Large intestine (tissue), 3 donors: ENCODE results near the gene SAP130. TPM values are rescaled to one million over a fixed set of nuclear protein-coding genes. Genes with fewer than 3 reads are reported as not detected.
A peak's percentile ranks its signal among the peaks of the same experiment; 100 is the strongest.

Experiments used
- DNase-seq, 2 donors: peaks; one replicate each; pipeline versions ENCODE4 v3.0.0 to v3.0.0-alpha.2; 2013
- H3K27ac ChIP-seq: one replicate; pipeline ENCODE4 v1.5.1; 2013; ENCODE audit warnings: low read length
- H3K27me3 ChIP-seq: 2 replicates; pipeline ENCODE4 v1.6.1; 2013; ENCODE audit warnings: low read length; ENCODE audit not compliant: control insufficient read depth, insufficient read depth
- H3K36me3 ChIP-seq: 2 replicates; pipeline ENCODE4 v1.6.1; 2013; ENCODE audit warnings: low read length; ENCODE audit not compliant: control insufficient read depth, insufficient read depth
- H3K4me1 ChIP-seq: one replicate; pipeline ENCODE4 v1.6.1; 2013; ENCODE audit warnings: low read length; ENCODE audit not compliant: control insufficient read depth, insufficient read depth
- H3K4me3 ChIP-seq: one replicate; pipeline ENCODE4 v1.5.1; 2013; ENCODE audit warnings: low read length
- H3K9me3 ChIP-seq: one replicate; pipeline ENCODE4 v1.6.1; 2013; ENCODE audit warnings: mild to moderate bottlenecking, low read depth, low read length, moderate library complexity; ENCODE audit not compliant: control insufficient read depth
- WGBS: methylation state at CpG from one replicate; pipeline ENCODE4 v1.1.5; 2013; ENCODE audit warnings: low lambda C conversion rate; ENCODE audit not compliant: insufficient coverage; 5-methylcytosine and 5-hydroxymethylcytosine counted together
- polyA plus RNA-seq: library from polyadenylated mRNA; unstranded; fragments of 120-200 nt; gene quantifications from one replicate; pipeline ENCODE4 v1.2.1, GENCODE V29; 2013

Gene SAP130
- polyA plus RNA-seq, 1 donor = 26.9 TPM

DNA sequence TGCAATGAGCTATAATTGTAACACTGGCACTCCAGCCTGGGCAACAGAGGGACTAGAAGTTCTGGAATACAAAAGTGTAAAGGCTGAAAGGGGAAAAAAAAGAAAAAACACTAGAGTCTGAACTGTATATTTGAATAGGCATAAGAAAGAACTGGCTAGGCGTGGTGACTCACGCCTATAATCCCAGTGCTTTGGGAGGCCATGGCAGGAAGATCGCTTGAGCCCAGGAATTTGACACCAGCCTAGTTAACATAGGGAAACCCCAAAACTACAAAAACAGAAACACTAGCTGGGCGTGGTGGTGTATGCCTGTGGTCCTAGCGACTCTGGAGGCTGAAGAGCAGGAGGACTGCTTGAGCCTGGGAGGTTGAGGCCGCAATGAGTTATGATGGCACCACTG lies 70.6 kb downstream of the SAP130 start:
- no CpG with 5 or more reads among the region's 6 CpGs for WGBS
- no peaks in the 10 kb centered on the region for H3K9me3 ChIP-seq
- peaks cover 34% of the 10 kb centered on the region for H3K36me3 ChIP-seq
- H3K4me3 ChIP-seq = no peak overlapping the region
- H3K27me3 ChIP-seq = no peaks in the 10 kb centered on the region
- no peak overlapping the region for H3K27ac ChIP-seq
- no peak for DNase-seq
- H3K4me1 ChIP-seq = peaks cover 16% of the 10 kb centered on the region

GRCh38 chr2:127954857-127955256 lies 73.0 kb downstream of the SAP130 start:
- no peak for DNase-seq
- Histone ChIP-seq H3K36me3 (peaks cover 40% of the 10 kb centered on the region), H3K27me3 (no peaks in the 10 kb centered on the region), H3K4me1 (peaks cover 31% of the 10 kb centered on the region), H3K27ac (no peak overlapping the region), H3K4me3 (no peak overlapping the region), H3K9me3 (no peaks in the 10 kb centered on the region)
- WGBS = 80% methylated on average over 1 of the region's 8 CpGs

- H3K27me3 ChIP-seq = no peaks in the 10 kb centered on the region
- no CpG with 5 or more reads among the region's 2 CpGs for WGBS
- H3K36me3 ChIP-seq = peaks cover 44% of the 10 kb centered on the region
- H3K27ac ChIP-seq = peak overlapping the region; percentile 42
- no peak overlapping the region for H3K4me3 ChIP-seq
- no peak for DNase-seq
- H3K4me1 ChIP-seq = peaks cover 39% of the 10 kb centered on the region
- H3K9me3 ChIP-seq = no peaks in the 10 kb centered on the region
Measured at GRCh38 chr2:127953849-127954248, 74.0 kb downstream of the SAP130 start.

DNA sequence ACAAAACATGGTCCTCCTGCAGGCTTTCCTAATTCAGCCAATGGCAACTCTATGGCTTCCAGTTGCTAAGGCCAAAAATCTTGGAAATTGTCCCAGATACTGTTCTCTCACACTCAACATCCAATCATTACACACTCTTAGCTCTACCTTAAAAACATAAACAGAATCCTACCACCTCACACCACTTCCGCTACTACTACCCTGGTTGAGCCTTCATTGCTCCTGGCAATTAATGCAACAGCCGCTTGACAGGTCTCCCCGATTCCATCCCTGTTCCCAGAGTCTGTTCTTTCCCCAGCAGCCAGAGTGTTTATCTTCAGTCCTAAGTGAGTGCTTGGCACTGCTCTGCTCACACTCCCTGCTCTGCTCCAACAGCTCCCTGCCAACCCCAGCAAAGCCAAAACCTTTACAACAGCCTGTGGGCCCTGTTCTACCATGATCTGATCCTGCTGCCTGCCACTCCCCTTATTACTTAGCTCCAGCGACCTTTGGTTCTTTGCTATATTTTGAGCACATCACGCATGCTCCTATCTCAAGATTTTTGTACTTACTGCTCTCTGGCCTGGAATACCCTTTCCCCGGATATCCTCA lies 74.6 kb downstream of the SAP130 start:
- DNase-seq = peak; percentile 64 to 86
- peaks cover 50% of the 10 kb centered on the region for H3K36me3 ChIP-seq
- H3K4me3 ChIP-seq = no peak overlapping the region
- no peaks in the 10 kb centered on the region for H3K27me3 ChIP-seq
- 51% methylated on average over 4 of the region's 6 CpGs for WGBS
- no peaks in the 10 kb centered on the region for H3K9me3 ChIP-seq
- H3K4me1 ChIP-seq = peaks cover 41% of the 10 kb centered on the region
- H3K27ac ChIP-seq = peak overlapping the region; percentile 65

GRCh38 chr2:127951026-127951425 lies 76.8 kb downstream of the SAP130 start:
- DNase-seq = no peak
- Histone ChIP-seq H3K27ac (no peak overlapping the region), H3K4me3 (no peak overlapping the region), H3K4me1 (peaks cover 41% of the 10 kb centered on the region), H3K9me3 (no peaks in the 10 kb centered on the region), H3K36me3 (peaks cover 54% of the 10 kb centered on the region), H3K27me3 (no peaks in the 10 kb centered on the region)
- no CpG with 5 or more reads among the region's 4 CpGs for WGBS

DNA sequence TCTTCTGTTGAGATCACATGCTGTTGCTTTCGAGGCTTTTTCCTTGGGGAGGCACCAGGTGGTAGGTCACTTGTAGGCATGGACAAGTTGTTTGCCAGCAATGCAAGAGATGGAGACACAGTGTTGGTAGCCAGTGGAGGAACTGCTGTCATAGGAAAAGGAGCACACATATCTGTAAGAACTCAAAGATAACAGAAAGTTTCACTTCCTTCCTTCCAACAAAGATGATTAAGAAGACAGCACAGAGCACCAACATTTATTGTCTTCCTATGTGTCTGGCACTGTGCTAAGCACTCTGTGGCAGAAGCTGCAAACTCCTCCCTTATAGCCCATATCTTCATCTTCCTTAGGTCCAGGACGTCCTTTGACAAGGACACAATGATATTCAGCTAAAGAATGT lies 77.6 kb downstream of the SAP130 start:
- H3K4me3 ChIP-seq = no peak overlapping the region
- peaks cover 59% of the 10 kb centered on the region for H3K36me3 ChIP-seq
- peaks cover 41% of the 10 kb centered on the region for H3K4me1 ChIP-seq
- DNase-seq = no peak
- no peaks in the 10 kb centered on the region for H3K9me3 ChIP-seq
- peak overlapping the region; percentile 54 for H3K27ac ChIP-seq
- WGBS = no CpG with 5 or more reads among the region's 2 CpGs
- H3K27me3 ChIP-seq = no peaks in the 10 kb centered on the region

GRCh38 chr2:127945281-127945680 lies 82.6 kb downstream of the SAP130 start:
- H3K27ac ChIP-seq = no peak overlapping the region
- no peaks in the 10 kb centered on the region for H3K9me3 ChIP-seq
- peaks cover 85% of the 10 kb centered on the region for H3K36me3 ChIP-seq
- peaks cover 14% of the 10 kb centered on the region for H3K4me1 ChIP-seq
- WGBS = no CpG with 5 or more reads among the region's 2 CpGs
- H3K4me3 ChIP-seq = no peak overlapping the region
- no peak for DNase-seq
- H3K27me3 ChIP-seq = no peaks in the 10 kb centered on the region

DNA sequence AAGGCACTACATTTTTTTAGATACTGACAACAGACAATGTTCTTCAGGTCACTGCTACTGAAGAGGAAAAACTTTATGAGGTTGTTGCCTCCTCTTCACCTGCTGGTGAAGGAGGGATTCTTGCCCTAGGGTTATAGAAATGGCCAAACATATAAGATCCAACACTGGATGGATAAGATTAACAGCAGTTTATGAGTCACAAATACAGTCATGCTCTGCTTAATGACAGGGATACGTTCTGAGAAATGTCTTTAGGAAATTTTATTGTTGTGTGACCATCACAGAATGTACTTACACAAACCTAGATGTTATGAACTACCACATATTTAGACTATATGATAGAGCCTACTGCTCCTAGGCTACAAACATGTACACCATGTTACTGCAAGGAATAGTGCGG lies 84.7 kb downstream of the SAP130 start:
- WGBS = no CpG with 5 or more reads among the region's 2 CpGs
- H3K9me3 ChIP-seq = no peaks in the 10 kb centered on the region
- no peak overlapping the region for H3K4me3 ChIP-seq
- H3K27me3 ChIP-seq = no peaks in the 10 kb centered on the region
- H3K27ac ChIP-seq = no peak overlapping the region
- no peaks in the 10 kb centered on the region for H3K4me1 ChIP-seq
- peaks cover 66% of the 10 kb centered on the region for H3K36me3 ChIP-seq
- DNase-seq = no peak

GRCh38 chr2:127942002-127942401 lies 85.9 kb downstream of the SAP130 start:
- Histone ChIP-seq H3K9me3 (no peaks in the 10 kb centered on the region), H3K4me1 (no peaks in the 10 kb centered on the region), H3K27ac (no peak overlapping the region), H3K36me3 (peaks cover 59% of the 10 kb centered on the region), H3K27me3 (no peaks in the 10 kb centered on the region), H3K4me3 (no peak overlapping the region)
- 100% methylated on average over 1 of the region's 6 CpGs for WGBS
- DNase-seq = no peak

GRCh38 chr2:127941461-127941860 lies 86.4 kb downstream of the SAP130 start:
- H3K36me3 ChIP-seq = peaks cover 54% of the 10 kb centered on the region
- H3K27me3 ChIP-seq = no peaks in the 10 kb centered on the region
- H3K4me1 ChIP-seq = no peaks in the 10 kb centered on the region
- H3K9me3 ChIP-seq = no peaks in the 10 kb centered on the region
- 100% methylated on average over 1 of the region's 9 CpGs for WGBS
- no peak for DNase-seq
- no peak overlapping the region for H3K27ac ChIP-seq
- H3K4me3 ChIP-seq = no peak overlapping the region

- Histone ChIP-seq H3K27me3 (no peaks in the 10 kb centered on the region), H3K36me3 (peaks cover 47% of the 10 kb centered on the region), H3K4me3 (no peak overlapping the region), H3K27ac (no peak overlapping the region), H3K4me1 (no peaks in the 10 kb centered on the region), H3K9me3 (no peaks in the 10 kb centered on the region)
- no peak for DNase-seq
- WGBS = no CpG with 5 or more reads among the region's 12 CpGs
Measured at GRCh38 chr2:127940641-127941040, 87.2 kb downstream of the SAP130 start.
